Measurements from ENCODE around the gene ANTXR1. TPM values are rescaled to one million over a fixed set of nuclear protein-coding genes. Genes with fewer than 3 reads are reported as not detected.

The ANTXR1 gene
- total RNA-seq, 4 donors from 2014 or later, result 52.8 to 116 (median 98.9) TPM

DNA sequence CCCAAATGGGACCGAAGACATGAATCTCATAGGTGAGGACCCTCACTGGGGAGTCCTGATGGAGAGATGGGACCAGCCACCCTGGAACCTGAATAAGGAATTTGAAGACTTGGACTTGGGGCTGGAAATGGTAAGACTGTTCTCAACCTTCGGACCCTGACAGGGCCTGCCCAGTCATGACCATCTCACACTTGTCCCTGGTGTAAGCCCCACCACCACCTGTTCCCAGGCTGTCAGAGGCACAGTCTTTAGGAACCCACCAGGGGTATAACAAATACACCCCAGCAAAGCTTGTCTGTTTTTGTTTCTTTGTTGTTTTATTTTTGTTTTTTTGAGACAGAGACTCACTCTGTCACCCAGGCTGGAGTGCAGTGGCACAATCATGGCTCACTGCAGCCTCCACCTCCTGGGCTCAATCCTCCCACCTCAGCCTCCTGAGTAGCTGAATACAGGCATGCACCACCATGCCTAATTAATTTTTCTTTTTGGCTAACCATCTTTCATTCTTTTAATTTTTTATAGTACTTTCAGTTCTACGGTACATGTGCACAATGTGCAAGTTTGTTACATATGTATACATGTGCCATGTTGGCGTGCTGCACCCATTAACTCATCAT is 267.9 kb downstream of the ANTXR1 start:
- Histone ChIP-seq H3K36me3 (no peaks in the 10 kb centered on the region), H3K27me3 (no peaks in the 10 kb centered on the region), H3K4me1 (peaks cover 0 to 9% (median 2%) of the 10 kb centered on the region in 3 donors), H3K4me3 (no peak overlapping the region), H3K27ac (no peak overlapping the region), H3K9me3 (no peaks in the 10 kb centered on the region)
- no peak for ATAC-seq
- 83 to 100% methylated on average over 3 of the region's 4 CpGs for WGBS, 2 donors (ENCODE audit: low coverage in 1 of 2)
- TF ChIP-seq POLR2A (IDR thresholded peaks at IDR 0.05) (no peak), EP300 (IDR thresholded peaks at IDR 0.05) (no peak), POLR2AphosphoS5 (IDR thresholded peaks at IDR 0.05) (no peak)
- TF ChIP-seq, protein P1, sequence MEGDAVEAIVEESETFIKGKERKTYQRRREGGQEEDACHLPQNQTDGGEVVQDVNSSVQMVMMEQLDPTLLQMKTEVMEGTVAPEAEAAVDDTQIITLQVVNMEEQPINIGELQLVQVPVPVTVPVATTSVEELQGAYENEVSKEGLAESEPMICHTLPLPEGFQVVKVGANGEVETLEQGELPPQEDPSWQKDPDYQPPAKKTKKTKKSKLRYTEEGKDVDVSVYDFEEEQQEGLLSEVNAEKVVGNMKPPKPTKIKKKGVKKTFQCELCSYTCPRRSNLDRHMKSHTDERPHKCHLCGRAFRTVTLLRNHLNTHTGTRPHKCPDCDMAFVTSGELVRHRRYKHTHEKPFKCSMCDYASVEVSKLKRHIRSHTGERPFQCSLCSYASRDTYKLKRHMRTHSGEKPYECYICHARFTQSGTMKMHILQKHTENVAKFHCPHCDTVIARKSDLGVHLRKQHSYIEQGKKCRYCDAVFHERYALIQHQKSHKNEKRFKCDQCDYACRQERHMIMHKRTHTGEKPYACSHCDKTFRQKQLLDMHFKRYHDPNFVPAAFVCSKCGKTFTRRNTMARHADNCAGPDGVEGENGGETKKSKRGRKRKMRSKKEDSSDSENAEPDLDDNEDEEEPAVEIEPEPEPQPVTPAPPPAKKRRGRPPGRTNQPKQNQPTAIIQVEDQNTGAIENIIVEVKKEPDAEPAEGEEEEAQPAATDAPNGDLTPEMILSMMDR (IDR thresholded peaks at IDR 0.05), result no peak

DNA sequence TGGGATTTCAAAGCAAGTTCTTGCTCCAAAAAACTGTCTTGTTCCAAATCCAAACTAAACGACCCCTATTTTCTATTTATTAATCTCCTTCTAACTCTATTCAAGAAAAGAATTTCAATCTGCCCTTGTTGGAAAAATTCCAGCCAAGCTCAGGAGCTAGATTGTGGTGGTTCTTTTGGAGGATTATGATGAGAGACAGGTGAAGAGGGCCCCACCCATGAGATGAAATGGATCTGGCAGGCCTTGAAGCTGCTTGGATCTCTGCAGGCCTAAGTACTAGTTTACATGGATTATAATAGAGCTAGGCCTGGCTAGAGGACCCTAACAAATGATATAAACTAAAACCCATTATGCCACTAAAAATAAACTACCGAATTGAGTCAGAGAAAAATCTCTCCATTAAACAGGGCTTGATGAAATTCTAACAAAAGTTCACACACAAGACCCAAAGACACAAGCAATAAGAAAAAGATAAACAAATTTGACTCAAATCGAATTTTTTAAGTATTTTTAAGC is 272.5 kb downstream of the ANTXR1 start:
- H3K36me3 ChIP-seq, result no peaks in the 10 kb centered on the region
- ATAC-seq, result no peak
- H3K27me3 ChIP-seq, result no peaks in the 10 kb centered on the region
- no peaks in the 10 kb centered on the region for H3K9me3 ChIP-seq
- H3K27ac ChIP-seq, result peak overlapping the region in 3 of 4 donors; percentile 50 to 51 (median 50)
- peaks cover 0 to 13% (median 2%) of the 10 kb centered on the region in 3 donors for H3K4me1 ChIP-seq
- TF ChIP-seq POLR2A (IDR thresholded peaks at IDR 0.05), result no peak
- TF ChIP-seq EP300 (IDR thresholded peaks at IDR 0.05), result no peak
- TF ChIP-seq, protein P1 (IDR thresholded peaks at IDR 0.05), result no peak
- TF ChIP-seq POLR2AphosphoS5 (IDR thresholded peaks at IDR 0.05), result no peak
- 6 to 21% methylated on average over 3 of the region's 3 CpGs for WGBS, 2 donors (ENCODE audit: low coverage in 1 of 2)
- no peak overlapping the region for H3K4me3 ChIP-seq

DNA sequence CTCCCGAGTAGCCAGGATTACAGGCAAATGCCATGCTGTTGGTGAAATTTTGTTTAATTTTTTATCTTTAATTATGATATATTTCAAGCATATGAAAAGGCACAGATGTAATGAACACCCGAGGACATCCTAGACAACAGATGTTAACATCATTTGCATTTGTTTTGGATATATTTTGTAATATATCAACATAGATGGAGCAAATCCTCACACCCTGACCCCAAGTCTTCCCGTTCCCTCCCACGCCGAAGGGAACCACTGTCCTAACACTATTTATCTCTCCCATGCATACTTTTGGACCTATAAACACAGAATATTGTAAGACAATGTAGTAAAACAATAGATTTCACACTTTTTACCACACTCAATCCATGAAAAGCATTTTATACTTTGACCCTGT is 274.6 kb downstream of the ANTXR1 start:
- no peak for ATAC-seq
- Histone ChIP-seq H3K9me3 (no peaks in the 10 kb centered on the region), H3K27me3 (no peaks in the 10 kb centered on the region), H3K27ac (no peak overlapping the region), H3K4me3 (no peak overlapping the region), H3K36me3 (no peaks in the 10 kb centered on the region), H3K4me1 (peaks cover 8 to 33% (median 14%) of the 10 kb centered on the region in 3 donors)
- TF ChIP-seq, protein P1 (IDR thresholded peaks at IDR 0.05), result no peak
- TF ChIP-seq POLR2A (IDR thresholded peaks at IDR 0.05) (no peak), EP300 (IDR thresholded peaks at IDR 0.05) (no peak)
- 84 to 89% methylated on average over 3 to 5 of the region's 5 CpGs for WGBS, 2 donors (ENCODE audit: low coverage in 1 of 2)

DNA sequence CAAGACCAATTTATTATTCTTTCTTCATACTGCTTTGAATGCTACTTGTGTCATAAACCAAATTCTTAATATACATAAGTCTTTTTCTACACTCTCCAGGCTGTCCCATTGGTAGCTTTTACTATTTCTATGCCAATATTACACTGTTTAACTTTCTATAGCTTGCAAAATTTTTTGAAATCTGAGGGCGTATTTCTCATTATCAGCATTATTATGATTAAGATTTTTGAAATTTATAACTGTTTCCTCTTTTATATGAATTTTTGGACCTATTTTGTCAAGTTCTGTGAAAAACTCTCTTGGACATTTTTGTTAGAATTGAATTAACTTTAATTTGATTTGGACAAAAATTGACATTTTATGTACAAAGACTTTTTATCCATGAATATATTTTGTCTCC is 275.4 kb downstream of the ANTXR1 start:
- Histone ChIP-seq H3K27ac (no peak overlapping the region), H3K4me3 (no peak overlapping the region), H3K9me3 (no peaks in the 10 kb centered on the region), H3K36me3 (no peaks in the 10 kb centered on the region), H3K4me1 (peaks cover 8 to 33% (median 14%) of the 10 kb centered on the region in 3 donors), H3K27me3 (no peaks in the 10 kb centered on the region)
- 93 to 100% methylated on average over 1 of the region's 1 CpG for WGBS, 2 donors (ENCODE audit: low coverage in 1 of 2)
- no peak for ATAC-seq
- TF ChIP-seq POLR2A (IDR thresholded peaks at IDR 0.05), result no peak
- TF ChIP-seq POLR2AphosphoS5 (IDR thresholded peaks at IDR 0.05), result no peak
- no peak for TF ChIP-seq EP300 (IDR thresholded peaks at IDR 0.05)
- TF ChIP-seq, protein P1 (IDR thresholded peaks at IDR 0.05), result no peak

DNA sequence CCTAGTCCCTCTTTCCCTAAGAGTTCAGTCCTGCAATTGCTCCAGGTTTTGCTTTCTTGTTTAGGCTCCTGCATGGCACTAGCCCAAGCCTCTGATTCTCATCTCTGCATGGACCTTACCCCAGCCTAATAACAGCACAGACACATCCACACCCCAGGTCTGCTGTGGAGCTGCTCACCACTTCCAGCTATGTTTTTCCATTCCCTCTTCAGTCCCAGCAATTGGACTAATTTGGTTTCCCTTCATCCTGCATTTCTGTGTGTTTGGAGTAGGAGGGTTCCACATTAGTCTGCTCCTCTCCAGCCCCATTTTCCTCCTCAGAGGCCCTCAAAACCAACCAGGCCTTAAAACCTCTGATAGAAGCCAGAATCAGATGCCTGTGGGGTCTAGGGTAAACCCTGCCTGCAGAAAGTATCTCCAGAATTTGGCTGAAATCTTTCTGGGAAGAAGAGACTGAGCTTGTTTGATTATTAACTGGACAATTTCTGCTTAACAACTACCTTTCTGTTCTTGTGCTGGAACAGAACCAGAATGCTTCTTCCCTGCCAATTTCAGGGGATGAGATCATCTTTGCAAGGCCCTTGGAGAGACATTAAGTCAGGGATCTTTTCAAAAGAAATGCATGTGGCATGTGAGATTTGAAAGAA is 278.1 kb downstream of the ANTXR1 start:
- ATAC-seq, result no peak
- no peak overlapping the region for H3K4me3 ChIP-seq
- no peaks in the 10 kb centered on the region for H3K36me3 ChIP-seq
- TF ChIP-seq, protein P1 (IDR thresholded peaks at IDR 0.05), result no peak
- TF ChIP-seq POLR2AphosphoS5 (IDR thresholded peaks at IDR 0.05) (no peak), EP300 (IDR thresholded peaks at IDR 0.05) (no peak), POLR2A (IDR thresholded peaks at IDR 0.05) (no peak)
- H3K4me1 ChIP-seq, result peaks cover 6 to 22% (median 14%) of the 10 kb centered on the region in 3 donors
- no peaks in the 10 kb centered on the region for H3K9me3 ChIP-seq
- H3K27me3 ChIP-seq, result no peaks in the 10 kb centered on the region
- H3K27ac ChIP-seq, result peak overlapping the region in 3 of 4 donors; percentile 25 to 57 (median 54)

Data from gastroesophageal sphincter (tissue), 4 donors.